Measurements from ENCODE around the gene MMRN1. TPM values are rescaled to one million over a fixed set of nuclear protein-coding genes. Genes with fewer than 3 reads are reported as not detected.

Gene MMRN1
- total RNA-seq, 4 donors from 2014 or later, result 13.5 to 30.2 (median 22.2) TPM

GRCh38 chr4:89952458-89952857 lies 57.8 kb downstream of the MMRN1 start:
- Histone ChIP-seq H3K4me1 (no peaks in the 10 kb centered on the region), H3K27ac (no peak overlapping the region), H3K4me3 (no peak overlapping the region), H3K27me3 (no peaks in the 10 kb centered on the region), H3K36me3 (no peaks in the 10 kb centered on the region), H3K9me3 (no peaks in the 10 kb centered on the region)
- no peak for TF ChIP-seq POLR2A (IDR thresholded peaks at IDR 0.05)
- TF ChIP-seq, protein P1, sequence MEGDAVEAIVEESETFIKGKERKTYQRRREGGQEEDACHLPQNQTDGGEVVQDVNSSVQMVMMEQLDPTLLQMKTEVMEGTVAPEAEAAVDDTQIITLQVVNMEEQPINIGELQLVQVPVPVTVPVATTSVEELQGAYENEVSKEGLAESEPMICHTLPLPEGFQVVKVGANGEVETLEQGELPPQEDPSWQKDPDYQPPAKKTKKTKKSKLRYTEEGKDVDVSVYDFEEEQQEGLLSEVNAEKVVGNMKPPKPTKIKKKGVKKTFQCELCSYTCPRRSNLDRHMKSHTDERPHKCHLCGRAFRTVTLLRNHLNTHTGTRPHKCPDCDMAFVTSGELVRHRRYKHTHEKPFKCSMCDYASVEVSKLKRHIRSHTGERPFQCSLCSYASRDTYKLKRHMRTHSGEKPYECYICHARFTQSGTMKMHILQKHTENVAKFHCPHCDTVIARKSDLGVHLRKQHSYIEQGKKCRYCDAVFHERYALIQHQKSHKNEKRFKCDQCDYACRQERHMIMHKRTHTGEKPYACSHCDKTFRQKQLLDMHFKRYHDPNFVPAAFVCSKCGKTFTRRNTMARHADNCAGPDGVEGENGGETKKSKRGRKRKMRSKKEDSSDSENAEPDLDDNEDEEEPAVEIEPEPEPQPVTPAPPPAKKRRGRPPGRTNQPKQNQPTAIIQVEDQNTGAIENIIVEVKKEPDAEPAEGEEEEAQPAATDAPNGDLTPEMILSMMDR (IDR thresholded peaks at IDR 0.05), result no peak
- DNase-seq, result no peak

GRCh38 chr4:89954906-89955695 lies 60.4 kb downstream of the MMRN1 start:
- Histone ChIP-seq H3K27ac (no peak overlapping the region), H3K9me3 (no peaks in the 10 kb centered on the region), H3K4me3 (no peak overlapping the region), H3K36me3 (no peaks in the 10 kb centered on the region), H3K4me1 (no peaks in the 10 kb centered on the region), H3K27me3 (no peaks in the 10 kb centered on the region)
- no peak for TF ChIP-seq POLR2A (IDR thresholded peaks at IDR 0.05)
- TF ChIP-seq, protein P1 (IDR thresholded peaks at IDR 0.05), result no peak
- no peak for DNase-seq

- H3K4me1 ChIP-seq, result no peaks in the 10 kb centered on the region
- no peaks in the 10 kb centered on the region for H3K36me3 ChIP-seq
- no peak overlapping the region for H3K27ac ChIP-seq
- TF ChIP-seq POLR2A (IDR thresholded peaks at IDR 0.05), result no peak
- TF ChIP-seq, protein P1 (IDR thresholded peaks at IDR 0.05), result no peak
- H3K4me3 ChIP-seq, result no peak overlapping the region
- no peak for DNase-seq
- no peaks in the 10 kb centered on the region for H3K9me3 ChIP-seq
- H3K27me3 ChIP-seq, result no peaks in the 10 kb centered on the region
Observed at GRCh38 chr4:89957046-89957926, 62.6 kb downstream of the MMRN1 start.

DNA sequence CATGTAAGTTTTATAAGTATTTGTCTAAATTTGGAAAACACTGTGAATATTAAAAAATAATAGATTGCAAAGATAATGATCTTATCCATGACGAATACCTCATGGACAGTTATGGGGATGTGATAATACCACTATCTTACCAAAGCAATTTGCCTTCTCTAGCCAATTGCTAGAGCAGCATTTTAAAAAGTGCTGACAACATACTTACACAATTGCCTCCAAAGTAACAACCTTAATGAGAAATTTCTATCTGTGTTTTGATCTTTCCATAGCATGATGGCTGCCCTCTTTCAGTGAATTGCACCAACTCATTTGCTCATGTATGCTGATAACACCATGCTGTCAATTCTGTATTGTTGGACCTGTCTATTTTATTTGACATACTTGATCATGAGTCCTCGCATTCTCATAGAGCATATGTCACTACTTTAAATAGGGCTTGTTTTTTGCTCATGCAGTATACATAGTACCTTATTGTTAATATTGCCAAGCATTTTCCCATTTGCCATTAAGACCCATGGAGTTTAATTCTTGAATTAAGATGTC lies 87.2 kb downstream of the MMRN1 start:
- Histone ChIP-seq H3K27me3 (no peaks in the 10 kb centered on the region), H3K4me3 (no peak overlapping the region), H3K27ac (no peak overlapping the region), H3K36me3 (no peaks in the 10 kb centered on the region), H3K9me3 (no peaks in the 10 kb centered on the region), H3K4me1 (no peaks in the 10 kb centered on the region)
- TF ChIP-seq POLR2A (IDR thresholded peaks at IDR 0.05), result no peak
- TF ChIP-seq, protein P1 (IDR thresholded peaks at IDR 0.05), result no peak
- DNase-seq, result no peak

DNA sequence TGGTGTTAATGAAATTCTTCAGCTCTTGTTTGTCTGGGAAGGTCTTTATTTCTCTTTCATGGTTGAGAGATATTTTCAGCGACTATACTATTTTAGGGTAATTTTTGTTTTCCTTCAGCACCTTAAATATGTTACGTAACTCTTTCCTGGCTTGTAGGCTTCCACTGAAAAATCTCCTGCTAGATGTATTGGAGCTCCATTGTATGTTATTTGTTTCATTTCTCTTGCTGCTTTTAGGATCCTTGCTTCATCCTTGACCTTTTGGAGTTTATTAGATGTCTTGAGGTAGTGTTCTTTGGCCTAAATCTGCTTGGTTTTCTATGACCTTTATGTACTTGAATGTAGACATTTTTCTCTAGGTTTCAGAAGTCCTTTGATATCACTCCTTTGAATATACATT lies 93.6 kb downstream of the MMRN1 start:
- H3K9me3 ChIP-seq, result no peaks in the 10 kb centered on the region

More for the DNA sequence above, 93.6 kb downstream of the MMRN1 start:
- Histone ChIP-seq H3K27ac (no peak overlapping the region), H3K4me1 (no peaks in the 10 kb centered on the region), H3K27me3 (no peaks in the 10 kb centered on the region), H3K4me3 (no peak overlapping the region), H3K36me3 (no peaks in the 10 kb centered on the region)
- DNase-seq, result no peak
- TF ChIP-seq, protein P1 (IDR thresholded peaks at IDR 0.05), result no peak
- no peak for TF ChIP-seq POLR2A (IDR thresholded peaks at IDR 0.05)
